Retinal pigment epithelial cell (primary cell): ENCODE data around the gene SPRY2.

Source experiments
- DNase-seq: peaks from one replicate; pipeline ENCODE4 v3.0.0-alpha.2; 2010; ENCODE audit warnings: low read depth
- H3K4me3 ChIP-seq: 2 replicates; pipeline ENCODE4 v1.5.1; 2011; ENCODE audit warnings: mild to moderate bottlenecking, low read length, control low read depth, moderate library complexity
- TF ChIP-seq, protein P1 (sequence below): conservative IDR thresholded peaks from 2 replicates; pipeline ENCODE4 v1.5.1; 2011; ENCODE audit warnings: low read depth, low read length, control low read depth, inconsistent platforms

SPRY2 gene

GRCh38 chr13:80341101-80341755 is at the start of gene SPRY2:
SPRY2 (minus strand) TSS chr13:80341126; CDS start chr13:80337705, 3,421 bp downstream.
- TF ChIP-seq, protein P1, sequence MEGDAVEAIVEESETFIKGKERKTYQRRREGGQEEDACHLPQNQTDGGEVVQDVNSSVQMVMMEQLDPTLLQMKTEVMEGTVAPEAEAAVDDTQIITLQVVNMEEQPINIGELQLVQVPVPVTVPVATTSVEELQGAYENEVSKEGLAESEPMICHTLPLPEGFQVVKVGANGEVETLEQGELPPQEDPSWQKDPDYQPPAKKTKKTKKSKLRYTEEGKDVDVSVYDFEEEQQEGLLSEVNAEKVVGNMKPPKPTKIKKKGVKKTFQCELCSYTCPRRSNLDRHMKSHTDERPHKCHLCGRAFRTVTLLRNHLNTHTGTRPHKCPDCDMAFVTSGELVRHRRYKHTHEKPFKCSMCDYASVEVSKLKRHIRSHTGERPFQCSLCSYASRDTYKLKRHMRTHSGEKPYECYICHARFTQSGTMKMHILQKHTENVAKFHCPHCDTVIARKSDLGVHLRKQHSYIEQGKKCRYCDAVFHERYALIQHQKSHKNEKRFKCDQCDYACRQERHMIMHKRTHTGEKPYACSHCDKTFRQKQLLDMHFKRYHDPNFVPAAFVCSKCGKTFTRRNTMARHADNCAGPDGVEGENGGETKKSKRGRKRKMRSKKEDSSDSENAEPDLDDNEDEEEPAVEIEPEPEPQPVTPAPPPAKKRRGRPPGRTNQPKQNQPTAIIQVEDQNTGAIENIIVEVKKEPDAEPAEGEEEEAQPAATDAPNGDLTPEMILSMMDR: no peak
- H3K4me3 ChIP-seq: peak within 1 kb of the TSS; percentile 100
- peak; percentile 97 for DNase-seq

- H3K4me3 ChIP-seq: no peak overlapping the region
- no peak for DNase-seq
- TF ChIP-seq, protein P1: no peak
These were observed 49.4 kb upstream of the SPRY2 start for GRCh38 chr13:80390338-80390737.

DNA sequence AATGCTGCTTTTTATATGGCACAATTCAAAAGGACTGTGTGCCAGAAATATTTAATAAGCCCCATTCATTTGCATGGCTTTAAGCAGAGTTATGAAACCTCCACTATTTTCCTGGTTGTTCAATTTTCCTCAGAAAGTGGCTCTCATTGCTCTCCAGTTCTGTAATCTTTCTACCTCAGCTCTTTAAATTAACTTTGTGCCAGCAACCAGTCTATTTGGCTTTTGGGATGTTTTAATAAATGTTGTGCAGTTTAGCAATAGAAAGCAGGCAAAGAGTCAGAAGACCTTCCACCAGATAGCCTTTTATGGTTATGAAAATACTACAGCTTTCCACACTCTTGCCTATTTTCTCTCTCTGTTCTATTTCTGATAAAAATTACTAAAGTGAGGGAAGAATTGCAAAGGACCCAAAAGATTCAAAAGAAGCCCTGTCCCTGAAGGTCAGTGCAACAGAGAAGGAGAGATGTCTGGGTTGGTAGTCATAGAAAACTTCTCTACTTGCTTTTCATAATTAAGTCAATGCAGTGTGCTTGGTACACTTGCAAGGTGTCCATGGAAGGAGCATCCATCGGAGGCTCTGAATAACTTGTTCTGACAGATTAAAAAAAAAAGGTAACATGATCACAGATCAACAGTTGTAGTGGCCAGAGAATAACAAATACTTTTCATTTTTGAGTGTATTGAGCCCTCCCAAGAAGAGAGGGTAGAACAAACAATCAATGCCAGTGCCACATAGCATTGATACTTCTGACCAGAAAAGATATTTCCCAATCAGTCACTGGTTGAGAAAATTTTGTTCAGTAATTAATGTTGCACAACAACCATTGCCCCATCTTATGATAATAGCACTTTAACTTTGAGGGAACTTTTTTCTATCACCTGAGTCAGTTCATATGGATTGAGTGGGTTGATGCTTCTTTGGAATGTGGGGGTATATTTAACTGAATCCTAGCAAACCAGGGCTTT is 48.4 kb upstream of the SPRY2 start:
- DNase-seq: no peak
- no peak overlapping the region for H3K4me3 ChIP-seq
- TF ChIP-seq, protein P1: no peak

DNA sequence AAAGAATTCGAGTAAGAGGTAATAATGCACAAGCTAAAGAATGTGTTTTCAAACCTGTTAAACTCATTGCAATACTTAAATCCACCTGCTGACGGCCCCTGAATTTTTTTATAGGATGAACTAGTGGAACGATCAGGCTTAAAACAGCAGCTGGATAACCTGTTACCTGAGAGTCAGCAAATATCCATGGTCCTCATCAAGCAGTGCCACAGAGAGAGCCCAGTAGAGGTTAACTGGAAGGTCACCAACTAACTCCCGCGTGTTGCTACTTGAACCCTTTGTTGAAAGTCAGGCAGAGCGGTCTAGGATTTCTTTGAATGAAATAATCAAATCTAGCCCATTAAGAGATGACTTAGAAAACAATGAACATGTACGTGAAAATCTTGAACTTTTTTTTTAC is 47.6 kb upstream of the SPRY2 start:
- TF ChIP-seq, protein P1: no peak
- DNase-seq: no peak
- H3K4me3 ChIP-seq: no peak overlapping the region

DNA sequence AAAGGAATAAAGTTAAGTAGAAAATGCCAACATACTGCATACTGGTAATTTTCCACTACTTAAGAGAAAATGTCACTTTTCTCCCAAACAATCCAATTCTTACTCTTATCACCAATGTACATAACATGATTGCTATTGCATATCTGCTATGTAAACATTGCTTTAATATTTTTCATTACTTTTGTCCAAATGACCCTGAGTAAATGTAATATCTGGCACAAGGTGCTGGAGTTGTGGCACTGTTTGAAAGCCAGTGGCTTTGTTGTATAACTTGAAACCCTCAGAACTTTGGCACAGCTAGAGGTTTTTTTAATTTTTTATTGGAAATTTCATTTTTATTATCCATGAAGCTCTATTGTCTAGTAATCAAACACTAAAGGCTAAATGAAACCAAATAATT is 45.7 kb upstream of the SPRY2 start:
- TF ChIP-seq, protein P1: no peak
- no peak overlapping the region for H3K4me3 ChIP-seq
- no peak for DNase-seq

DNA sequence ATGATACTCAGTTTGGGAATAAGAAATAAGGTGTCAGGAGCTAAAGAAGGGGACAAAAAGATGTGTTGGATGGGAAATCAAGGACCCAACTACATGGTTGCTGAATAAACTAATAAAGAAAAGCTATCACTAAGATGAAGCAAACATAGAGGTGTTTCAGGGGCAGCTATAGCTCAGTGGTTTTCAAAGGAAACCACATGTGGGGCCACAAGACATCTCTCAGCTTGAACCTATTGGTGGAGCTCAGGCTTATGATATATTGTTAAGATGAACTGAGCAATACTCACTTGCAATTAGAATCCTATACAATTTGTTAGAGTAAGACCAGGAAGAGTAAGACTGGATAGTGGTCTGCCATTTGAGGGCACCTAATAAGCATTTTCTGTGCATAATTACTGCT is 45.1 kb upstream of the SPRY2 start:
- TF ChIP-seq, protein P1: no peak

More for the DNA sequence above, 45.1 kb upstream of the SPRY2 start:
- no peak for DNase-seq
- H3K4me3 ChIP-seq: no peak overlapping the region
